Motor neuron (in vitro differentiated cells): Measurements from ENCODE around the gene IRF2. TPM values are rescaled to one million over a fixed set of nuclear protein-coding genes. Genes with fewer than 3 reads are reported as not detected.

Source experiments
- ATAC-seq, 8 experiments: fragments of 200-7000 bp; cut with Tn5 transposase; replicated peaks in 6 of 8; 2 replicates each; pipeline ENCODE4 v1.8.0; 2021; ENCODE audit warnings: mild to moderate bottlenecking in 8 of 8, moderate library complexity in 8 of 8
- H3K27ac ChIP-seq, 2 donors: fragments of 250-450 bp; sonication (Bioruptor Pico); 2 replicates each; pipeline ENCODE4 v1.9.0; 2021; ENCODE audit warnings: antibody characterized with exemption in 2 of 2, mild to moderate bottlenecking in 2 of 2, moderate library complexity in 1 of 2
- H3K4me1 ChIP-seq, 2 donors: fragments of 250-450 bp; sonication (Bioruptor Pico); replicated peaks in 1 of 2; 2 replicates each; pipeline ENCODE4 v1.6.1; 2021; ENCODE audit warnings: antibody characterized with exemption in 2 of 2, mild to moderate bottlenecking in 2 of 2, moderate library complexity in 1 of 2
- H3K4me3 ChIP-seq, 5 donors: fragments of 250-450 bp; sonication (Bioruptor Pico); 2 replicates each; pipeline ENCODE4 v1.9.0; 2021; ENCODE audit warnings: antibody characterized with exemption in 5 of 5, mild to moderate bottlenecking in 5 of 5, moderate library complexity in 4 of 5
- WGBS, 10 experiments: fragments of 450-650 bp; shearing (Covaris generic); methylation state at CpG; one replicate each; pipeline ENCODE4 v1.0.0; 2022; 5-methylcytosine and 5-hydroxymethylcytosine counted together
- in situ Hi-C, 9 experiments: fragments of 400-800 bp; cut with MboI; loops; one replicate each; pipeline ENCODE4 v1.15.0; 2021; ENCODE audit warnings: low sequenced_read_pairs in 9 of 9, low pct_unique_long_range_greater_than_20kb in 2 of 9; ENCODE audit not compliant: unreplicated experiment in 9 of 9
- total RNA-seq, 8 experiments: library from RNA; unstranded; fragments of 300-600 nt; gene quantifications; 2 replicates each; pipeline versions ENCODE4 v1.2.3 to v1.2.4, GENCODE V29; 2022

The IRF2 gene
- total RNA-seq, 8 experiments from 2014 or later, result 6.3 to 36.7 (median 15.3) TPM

DNA sequence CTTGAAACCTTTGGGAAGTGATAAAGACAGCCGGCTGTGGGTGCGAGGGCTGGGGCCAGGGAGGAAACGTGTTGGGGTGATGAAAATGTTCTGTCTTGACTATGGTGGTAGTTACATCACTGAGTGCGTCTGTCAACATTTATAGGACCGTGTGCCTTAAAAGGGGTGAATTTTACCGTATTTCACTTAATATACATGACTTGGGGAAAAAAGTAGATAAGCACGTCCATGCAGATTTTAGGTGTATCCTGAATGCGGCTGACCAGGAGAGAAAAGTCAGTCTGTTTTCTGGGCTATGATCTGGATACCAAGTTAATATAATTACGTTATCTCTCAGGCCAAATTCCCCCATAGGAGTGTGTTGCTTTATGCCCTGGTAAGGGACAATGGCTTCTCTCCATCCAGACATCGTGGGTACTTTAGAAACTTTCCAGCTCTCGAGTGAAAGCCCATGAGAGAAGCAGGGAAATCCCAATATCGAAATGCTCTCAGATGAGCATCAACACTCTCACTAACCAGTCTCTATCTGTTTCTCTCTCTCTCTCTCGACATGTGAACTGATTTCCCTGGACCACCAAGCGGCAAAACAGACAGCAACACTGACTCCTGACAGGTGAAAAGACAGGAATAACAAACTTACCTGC lies 71.5 kb downstream of the IRF2 start:
- WGBS, 10 experiments, result 63 to 91% (median 78%) methylated on average over 2 to 12 of the region's 14 CpGs; no CpG with 5 or more reads in 1 of the 10 experiments
- H3K27ac ChIP-seq, result no peak overlapping the region
- ATAC-seq, result no peak
- in situ Hi-C loops, result no loop called here
- no peak overlapping the region for H3K4me3 ChIP-seq
- peaks cover 22 to 24% of the 10 kb centered on the region in 2 donors for H3K4me1 ChIP-seq

DNA sequence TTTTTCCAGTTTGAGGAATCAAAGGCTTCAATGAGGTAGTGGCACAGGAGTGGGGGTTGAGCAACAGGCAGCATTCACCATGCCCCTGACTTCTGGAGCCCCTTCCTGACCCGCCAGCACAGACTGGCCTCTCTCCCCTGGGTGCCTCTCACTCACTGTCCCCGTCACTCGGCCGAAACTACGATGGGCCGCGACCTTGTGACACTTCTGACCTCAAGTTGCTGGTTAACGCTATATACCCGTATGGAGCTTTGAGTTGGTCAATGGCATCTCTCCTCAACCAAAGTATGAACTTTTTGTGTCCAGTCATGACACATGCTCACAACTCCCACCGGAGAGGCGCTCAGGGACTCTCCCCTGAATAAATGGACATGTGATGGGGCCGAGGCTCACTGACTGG lies 72.1 kb downstream of the IRF2 start:
- 10 to 80% (median 25%) methylated on average over 1 to 10 of the region's 12 CpGs; no CpG with 5 or more reads in 5 of the 10 experiments for WGBS, 10 experiments
- ATAC-seq, result peak in 3 of 8 experiments; percentile 9 to 24 (median 15)
- in situ Hi-C loops, result no loop called here
- H3K27ac ChIP-seq, result peak overlapping the region; percentile 51 to 74
- H3K4me1 ChIP-seq, result peaks cover 24 to 25% of the 10 kb centered on the region in 2 donors
- no peak overlapping the region for H3K4me3 ChIP-seq

GRCh38 chr4:184401397-184402171 lies 72.8 kb downstream of the IRF2 start:
- 0 to 96% (median 10%) methylated on average over 1 to 12 of the region's 13 CpGs for WGBS, 10 experiments
- Histone ChIP-seq H3K4me1 (peaks cover 24 to 25% of the 10 kb centered on the region in 2 donors), H3K4me3 (no peak overlapping the region), H3K27ac (peak overlapping the region; percentile 51 to 74)
- peak in 5 of 8 experiments; percentile 66 to 85 (median 78) for ATAC-seq
- in situ Hi-C loops, result no loop called here

DNA sequence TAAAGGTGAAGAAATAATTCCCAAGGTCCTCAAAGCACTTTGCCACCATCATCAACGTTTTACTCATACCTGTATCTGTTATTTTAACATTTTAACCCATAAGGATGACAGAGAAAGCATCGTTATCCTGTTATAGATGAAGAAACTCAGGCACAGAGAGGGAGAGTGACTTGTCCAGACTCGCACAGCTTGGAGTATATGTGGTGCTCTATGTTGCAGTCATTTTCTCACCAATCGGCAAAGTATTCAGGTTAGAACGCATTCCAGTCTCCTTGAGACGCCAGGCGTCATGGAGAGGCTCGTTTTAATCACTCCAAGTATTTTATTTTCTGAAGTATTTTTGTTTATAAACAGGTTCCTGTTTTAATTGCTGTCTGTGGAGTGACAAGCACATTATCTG lies 73.5 kb downstream of the IRF2 start:
- peak in 1 of 8 experiments; percentile 8 for ATAC-seq
- in situ Hi-C loops, result no loop called here
- Histone ChIP-seq H3K4me1 (peaks cover 24 to 25% of the 10 kb centered on the region in 2 donors), H3K4me3 (no peak overlapping the region), H3K27ac (peak overlapping the region; percentile 51 to 74)
- 58 to 100% (median 86%) methylated on average over 2 to 8 of the region's 8 CpGs; no CpG with 5 or more reads in 1 of the 10 experiments for WGBS, 10 experiments

DNA sequence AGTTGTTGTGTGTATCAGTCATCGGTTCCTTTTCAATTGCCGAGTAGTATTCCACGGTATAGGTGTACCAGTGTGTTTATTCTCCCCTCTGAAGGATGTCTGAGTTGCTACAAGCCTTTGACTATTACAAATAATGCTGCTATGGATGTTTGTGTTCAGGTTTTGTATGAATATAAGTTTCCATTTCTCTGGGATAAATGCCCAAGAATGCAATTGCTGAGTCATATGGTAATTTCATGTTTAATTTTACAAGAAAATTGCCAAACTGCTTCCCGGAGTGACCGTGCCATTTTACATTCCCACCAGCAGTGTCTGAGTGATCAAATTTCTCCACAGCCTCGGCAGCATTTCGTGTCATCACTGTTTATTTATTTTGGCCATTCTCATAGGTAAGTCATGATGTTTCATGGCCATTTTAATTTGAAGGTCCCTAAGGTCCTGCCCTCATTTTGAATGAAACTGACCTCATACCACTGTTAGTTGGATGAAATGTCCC lies 73.9 kb downstream of the IRF2 start:
- Histone ChIP-seq H3K4me3 (no peak overlapping the region), H3K4me1 (peaks cover 24 to 25% of the 10 kb centered on the region in 2 donors), H3K27ac (no peak overlapping the region)
- 0 to 100% (median 60%) methylated on average over 1 to 7 of the region's 7 CpGs for WGBS, 10 experiments
- peak in 3 of 8 experiments; percentile 87 to 93 (median 92) for ATAC-seq
- in situ Hi-C loops, result no loop called here

- 80 to 100% (median 100%) methylated on average over 1 to 3 of the region's 3 CpGs; no CpG with 5 or more reads in 4 of the 10 experiments for WGBS, 10 experiments
- Histone ChIP-seq H3K27ac (no peak overlapping the region), H3K4me1 (peaks cover 24 to 25% of the 10 kb centered on the region in 2 donors), H3K4me3 (no peak overlapping the region)
- in situ Hi-C loops, result no loop called here
- ATAC-seq, result no peak
These were observed 74.8 kb downstream of the IRF2 start for GRCh38 chr4:184399512-184399908.

- 80 to 100% (median 95%) methylated on average over 1 to 7 of the region's 24 CpGs; no CpG with 5 or more reads in 1 of the 10 experiments for WGBS, 10 experiments
- ATAC-seq, result no peak
- H3K27ac ChIP-seq, result no peak overlapping the region
These were observed 75.4 kb downstream of the IRF2 start for GRCh38 chr4:184398741-184399511.

GRCh38 chr4:184397516-184398163 lies 76.7 kb downstream of the IRF2 start:
- Histone ChIP-seq H3K4me1 (peaks cover 24 to 32% of the 10 kb centered on the region in 2 donors), H3K27ac (no peak overlapping the region), H3K4me3 (no peak overlapping the region)
- in situ Hi-C loops, result no loop called here
- WGBS, 10 experiments, result 67 to 100% (median 88%) methylated on average over 1 to 6 of the region's 6 CpGs
- no peak for ATAC-seq

More at GRCh38 chr4:184398741-184399511, 75.4 kb downstream of the IRF2 start:
- Histone ChIP-seq H3K4me1 (peaks cover 24 to 25% of the 10 kb centered on the region in 2 donors), H3K4me3 (no peak overlapping the region)
- in situ Hi-C loops, result no loop called here

GRCh38 chr4:184396570-184397515 lies 77.5 kb downstream of the IRF2 start:
- Histone ChIP-seq H3K27ac (no peak overlapping the region), H3K4me3 (no peak overlapping the region), H3K4me1 (peaks cover 22 to 29% of the 10 kb centered on the region in 2 donors)
- no peak for ATAC-seq
- in situ Hi-C loops, result no loop called here
- 68 to 100% (median 99%) methylated on average over 1 to 14 of the region's 15 CpGs; no CpG with 5 or more reads in 1 of the 10 experiments for WGBS, 10 experiments

- H3K4me3 ChIP-seq, result no peak overlapping the region
- 60 to 100% (median 93%) methylated on average over 1 to 13 of the region's 14 CpGs for WGBS, 10 experiments
- no peak for ATAC-seq
- in situ Hi-C loops, result no loop called here
- no peak overlapping the region for H3K27ac ChIP-seq
- peaks cover 13 to 20% of the 10 kb centered on the region in 2 donors for H3K4me1 ChIP-seq
These were observed 78.4 kb downstream of the IRF2 start for GRCh38 chr4:184395971-184396391.

- H3K4me1 ChIP-seq, result peaks cover 13 to 18% of the 10 kb centered on the region in 2 donors
- H3K4me3 ChIP-seq, result no peak overlapping the region
- no peak overlapping the region for H3K27ac ChIP-seq
- WGBS, 10 experiments, result 65 to 96% (median 86%) methylated on average over 1 to 6 of the region's 7 CpGs
- in situ Hi-C loops, result no loop called here
- no peak for ATAC-seq
These were observed 78.9 kb downstream of the IRF2 start for GRCh38 chr4:184395451-184395917.
